ENCODE results near the gene USP35.

DNA sequence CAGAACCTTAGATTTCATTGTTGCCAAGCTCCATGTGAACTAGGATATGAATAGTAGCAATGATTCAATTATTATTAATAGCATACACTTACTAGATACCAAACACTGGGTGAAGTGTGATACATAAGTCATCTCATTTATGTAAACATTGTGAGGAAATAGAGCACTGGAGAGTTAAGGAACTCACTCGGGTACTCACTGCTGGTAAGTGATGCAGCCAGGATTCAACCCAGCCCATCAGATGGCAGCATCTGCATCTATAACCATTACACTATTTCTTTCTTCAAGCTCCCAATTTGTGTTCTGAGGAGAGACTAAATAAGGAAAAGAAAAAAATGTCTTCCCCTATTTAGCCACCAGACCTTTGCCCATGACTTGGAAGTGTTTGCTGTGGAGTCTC lies 39.1 kb upstream of the USP35 start:
- TF ChIP-seq POLR2A (IDR thresholded peaks at IDR 0.05) (no peak), CTCF (IDR thresholded peaks at IDR 0.05) (no peak)
